Endothelial cell (in vitro differentiated cells): Measurements from ENCODE around the gene GATC. TPM values are rescaled to one million over a fixed set of nuclear protein-coding genes. Genes with fewer than 3 reads are reported as not detected.

Source experiments
- DNase-seq: peaks from one replicate; pipeline ENCODE4 v3.0.0; 2021; ENCODE audit warnings: low spot score
- H3K27ac Mint-ChIP-seq: one replicate; pipeline ENCODE4 v1.8.0; 2021; ENCODE audit warnings: mixed read lengths, inconsistent platforms; ENCODE audit not compliant: unreplicated experiment
- H3K27me3 Mint-ChIP-seq: one replicate; pipeline ENCODE4 v1.8.0; 2021; ENCODE audit warnings: mild to moderate bottlenecking, moderate library complexity, mixed read lengths, inconsistent platforms; ENCODE audit not compliant: unreplicated experiment
- H3K36me3 Mint-ChIP-seq: one replicate; pipeline ENCODE4 v1.8.0; 2021; ENCODE audit warnings: mild to moderate bottlenecking, low read depth, mixed read lengths, inconsistent platforms; ENCODE audit not compliant: unreplicated experiment
- H3K4me1 Mint-ChIP-seq: one replicate; pipeline ENCODE4 v1.8.0; 2021; ENCODE audit warnings: mild to moderate bottlenecking, mixed read lengths, inconsistent platforms; ENCODE audit not compliant: unreplicated experiment
- H3K4me3 Mint-ChIP-seq: one replicate; pipeline ENCODE4 v1.8.0; 2021; ENCODE audit warnings: mild to moderate bottlenecking, mixed read lengths, inconsistent platforms; ENCODE audit not compliant: unreplicated experiment
- H3K9me3 Mint-ChIP-seq: one replicate; pipeline ENCODE4 v1.8.0; 2021; ENCODE audit warnings: mixed read lengths, inconsistent platforms; ENCODE audit not compliant: unreplicated experiment
- CTCF ChIP-seq: fragments of 200-600 bp; sonication (generic); IDR thresholded peaks from one replicate; pipeline ENCODE4 v1.5.0; 2021; ENCODE audit warnings: antibody characterized with exemption; ENCODE audit not compliant: unreplicated experiment
- total RNA-seq: library from RNA; stranded (reverse); fragmentation: NEBNext Ultra II Directional; extraction: Animal tissue kit (Norgen Biotek cat#: 25700); gene quantifications from one replicate; pipeline ENCODE4 v1.2.1, GENCODE V29; 2021; ENCODE audit not compliant: unreplicated experiment

GATC gene
- total RNA-seq, 1 donor from 2014 or later: 25.5 TPM

- no peak overlapping the region for H3K27ac Mint-ChIP-seq
- H3K9me3 Mint-ChIP-seq: no peaks in the 10 kb centered on the region
- no peaks in the 10 kb centered on the region for H3K27me3 Mint-ChIP-seq
- TF ChIP-seq CTCF: no peak
- H3K36me3 Mint-ChIP-seq: peaks cover 19% of the 10 kb centered on the region
- no peak for DNase-seq
- no peaks in the 10 kb centered on the region for H3K4me1 Mint-ChIP-seq
- H3K4me3 Mint-ChIP-seq: no peak overlapping the region
Observed at GRCh38 chr12:120504587-120504986, 58.3 kb downstream of the GATC start.

- Mint-ChIP-seq H3K9me3 (no peaks in the 10 kb centered on the region), H3K4me1 (no peaks in the 10 kb centered on the region), H3K27me3 (no peaks in the 10 kb centered on the region), H3K36me3 (peaks cover 14% of the 10 kb centered on the region), H3K4me3 (peak overlapping the region; percentile 66), H3K27ac (peak overlapping the region; percentile 48)
- no peak for TF ChIP-seq CTCF
- no peak for DNase-seq
Observed at GRCh38 chr12:120508537-120508936, 62.3 kb downstream of the GATC start.

Other genes with a start within 250 kb of the GATC start
- 2,318 TPM for gene RPLP0, start 245.3 kb upstream of the GATC start, total RNA-seq
- 227 TPM for gene PXN, start 180.7 kb upstream of the GATC start, total RNA-seq
- 7,223 TPM for gene RNU4-2, start 154.5 kb upstream of the GATC start, total RNA-seq
- gene RNU4-1, start 153.2 kb upstream of the GATC start, total RNA-seq: 6,066 TPM
- gene SIRT4, start 144.1 kb upstream of the GATC start, total RNA-seq: 1.8 TPM
- gene PLA2G1B, start 118.7 kb upstream of the GATC start, total RNA-seq: not detected
- gene MSI1, start 77.3 kb upstream of the GATC start, total RNA-seq: 27.6 TPM
- gene COX6A1, start 8.3 kb upstream of the GATC start, total RNA-seq: 294 TPM
- 39.8 TPM for gene TRIAP1, start 60 bp upstream of the GATC start, total RNA-seq
- gene SRSF9, start 23.3 kb downstream of the GATC start, total RNA-seq: 255 TPM
- gene DYNLL1, start 49.7 kb downstream of the GATC start, total RNA-seq: 392 TPM
- gene COQ5, start 82.7 kb downstream of the GATC start, total RNA-seq: 27.2 TPM
- 157 TPM for gene RNF10, start 87.9 kb downstream of the GATC start, total RNA-seq
- 17.8 TPM for gene POP5, start 135.0 kb downstream of the GATC start, total RNA-seq
- gene CABP1, start 194.2 kb downstream of the GATC start, total RNA-seq: not detected
- 124 TPM for gene MLEC, start 240.7 kb downstream of the GATC start, total RNA-seq